Measurements from ENCODE around the gene NTRK2. TPM values are rescaled to one million over a fixed set of nuclear protein-coding genes. Genes with fewer than 3 reads are reported as not detected.

Gene NTRK2
- total RNA-seq, 1 experiment from 2014 or later, result not detected

DNA sequence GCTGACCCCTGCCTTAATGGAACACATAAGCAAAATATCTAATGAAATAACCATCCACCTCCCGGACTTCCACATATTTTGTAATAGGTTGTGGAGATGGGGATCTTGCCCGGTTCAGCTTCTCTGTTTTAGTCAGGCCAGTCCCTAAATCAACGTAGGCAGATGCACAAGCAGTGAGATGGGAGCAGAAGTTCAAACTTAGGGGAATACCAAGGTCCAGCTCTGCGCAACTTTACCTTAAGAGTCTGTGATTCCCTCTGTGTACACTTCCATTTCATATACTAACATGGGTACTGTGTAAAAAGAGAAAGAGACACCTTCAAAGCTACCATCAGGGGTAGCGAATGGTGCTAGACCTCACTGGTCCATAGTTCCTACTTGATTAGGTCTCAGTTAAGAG lies 110.9 kb downstream of the NTRK2 start:
- no peak for DNase-seq (ENCODE audit: low spot score)

DNA sequence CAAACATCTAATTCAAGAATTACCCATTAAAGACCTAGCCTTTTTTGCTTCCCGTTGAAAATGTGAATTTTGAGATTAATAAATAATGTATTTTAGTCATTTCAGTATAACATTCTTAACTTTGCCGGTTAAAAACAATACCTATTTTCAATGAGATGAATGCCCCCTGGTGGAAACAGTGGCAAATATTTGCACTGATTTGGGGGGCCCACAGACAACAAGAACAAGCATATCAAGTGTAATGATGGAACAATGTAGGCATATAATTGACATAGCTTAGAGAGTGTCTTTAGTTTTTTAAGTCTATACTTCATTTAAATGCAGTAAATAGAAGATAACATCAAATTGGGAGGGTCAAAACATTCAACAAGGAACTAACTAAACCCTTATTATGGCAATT lies 111.9 kb downstream of the NTRK2 start:
- no peak for DNase-seq (ENCODE audit: low spot score)

DNA sequence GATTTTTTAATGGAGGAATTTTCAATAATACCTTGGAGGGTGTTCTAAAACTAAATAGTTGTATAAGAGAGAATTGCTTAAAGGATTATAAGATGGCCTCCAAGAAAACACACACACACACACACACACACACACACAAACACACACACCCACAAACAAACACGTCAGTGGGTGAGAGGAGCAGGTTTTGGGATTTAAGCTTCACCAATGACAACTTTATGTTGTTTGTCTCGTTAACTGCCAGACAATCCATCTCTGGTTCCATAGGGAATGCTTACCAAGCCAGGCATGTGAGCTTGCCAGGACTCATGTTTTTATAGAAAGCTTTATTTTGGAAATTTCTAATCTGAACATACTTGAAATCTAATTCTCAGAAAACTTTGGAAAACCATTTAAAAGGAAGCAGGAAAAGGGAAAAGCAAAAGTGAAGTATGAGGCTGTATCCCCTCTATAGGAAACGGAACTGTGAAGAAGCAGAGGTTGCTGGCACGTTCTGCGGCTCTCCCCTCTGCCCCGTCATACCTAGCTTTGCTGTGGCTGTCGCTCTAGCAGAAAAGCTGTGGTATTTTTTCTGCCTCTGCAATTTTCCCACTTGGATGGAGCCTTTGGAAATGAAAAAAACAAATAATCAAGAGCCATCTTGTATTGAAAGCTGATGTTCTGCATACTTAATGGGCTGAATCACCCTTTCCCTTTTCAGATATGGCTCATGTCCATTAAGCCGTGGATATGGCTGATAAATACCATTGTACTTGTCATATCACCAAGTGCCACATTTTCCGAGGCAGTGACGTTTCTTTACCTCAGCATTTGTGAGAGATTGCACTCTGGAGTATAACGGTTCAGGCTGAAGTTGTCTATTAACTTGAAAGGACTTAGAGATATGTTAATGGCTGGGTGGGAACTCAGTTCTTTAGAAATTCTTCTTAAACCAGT lies 112.7 kb downstream of the NTRK2 start:
- no peak for DNase-seq (ENCODE audit: low spot score)

DNA sequence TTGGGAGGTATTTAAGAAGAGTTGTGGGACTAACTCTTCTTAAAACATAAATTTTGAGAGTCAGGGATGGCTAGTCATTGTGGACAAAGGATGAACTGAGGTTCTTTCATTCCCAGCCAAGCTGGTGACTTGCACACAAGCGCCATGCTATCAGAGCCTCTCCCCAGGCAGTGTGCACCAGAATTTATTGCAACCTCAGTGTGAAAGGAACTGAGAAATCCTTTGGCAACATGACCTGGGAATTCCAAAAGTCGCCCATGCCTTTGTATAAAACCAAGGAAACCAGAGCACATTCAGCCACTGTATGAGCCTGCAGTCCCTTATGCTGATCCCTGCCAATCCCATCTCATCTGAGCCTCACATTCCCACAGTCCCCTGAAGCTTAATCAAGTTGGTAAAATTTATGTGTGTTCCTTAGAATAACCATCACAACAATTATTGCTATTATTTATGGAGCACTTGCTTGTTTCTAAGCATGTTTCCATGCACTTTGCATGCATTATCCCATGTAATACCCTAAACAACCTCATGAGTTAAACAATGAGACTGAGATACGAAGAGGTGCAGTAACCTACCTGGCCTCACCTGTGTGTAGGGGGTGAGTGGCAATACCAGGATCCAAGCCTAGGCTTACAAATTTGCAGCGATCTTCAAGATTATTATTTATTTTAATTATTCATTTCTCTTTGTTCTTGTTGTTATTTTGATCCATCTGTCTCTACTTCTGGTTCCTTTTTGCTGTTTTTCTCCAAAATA lies 116.4 kb downstream of the NTRK2 start:
- no peak for DNase-seq (ENCODE audit: low spot score)

DNA sequence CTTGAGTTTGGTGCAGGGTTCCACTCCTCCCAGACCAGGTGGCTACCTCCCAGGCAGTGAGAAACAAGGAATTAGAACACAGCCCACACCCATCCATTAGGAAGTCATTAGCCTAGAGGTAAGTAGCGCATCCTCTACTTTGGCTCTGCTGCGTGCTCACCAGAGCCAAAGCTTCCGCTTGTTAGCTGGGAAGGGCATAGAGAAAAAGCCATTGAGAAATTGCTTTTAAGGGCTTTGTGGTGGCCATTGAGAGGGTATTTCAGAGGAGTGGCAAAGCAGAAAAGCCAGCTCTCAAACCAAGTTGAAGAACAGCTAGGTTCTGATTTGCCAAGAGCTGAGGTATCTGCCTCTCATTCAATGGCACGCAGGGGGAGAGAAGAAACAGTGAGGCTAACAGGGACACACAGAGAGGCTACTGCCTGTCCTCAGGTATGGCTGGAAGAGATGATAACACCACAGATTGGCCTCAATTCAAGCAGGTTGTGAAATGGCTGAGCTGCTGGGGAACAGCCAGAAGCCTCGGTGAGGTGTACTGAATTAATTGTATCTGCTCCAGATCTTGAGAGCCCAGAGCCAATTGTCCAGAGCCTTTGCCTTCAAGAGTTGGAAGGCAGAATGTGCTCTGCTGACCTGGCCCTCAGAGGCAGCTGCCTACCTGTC lies 119.4 kb downstream of the NTRK2 start:
- no peak for DNase-seq (ENCODE audit: low spot score)

DNA sequence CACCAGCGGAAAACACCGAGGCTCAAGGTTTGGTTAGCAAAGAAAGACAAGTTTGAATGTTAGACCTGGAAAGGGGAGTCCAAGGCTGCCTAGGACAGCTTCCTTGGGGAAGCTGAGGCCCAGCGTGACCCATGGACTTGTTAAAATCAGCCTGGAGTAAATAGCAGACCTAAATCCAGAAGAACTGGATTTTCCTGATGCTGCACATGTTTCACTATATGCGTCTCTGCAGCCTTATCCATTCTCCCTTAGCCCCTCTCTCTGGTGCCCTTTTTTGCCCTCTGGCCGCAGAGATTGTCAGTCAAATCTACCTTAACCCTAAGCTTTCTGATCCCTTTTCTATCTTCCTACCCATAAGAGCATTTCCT lies 119.9 kb downstream of the NTRK2 start:
- no peak for DNase-seq (ENCODE audit: low spot score)

DNA sequence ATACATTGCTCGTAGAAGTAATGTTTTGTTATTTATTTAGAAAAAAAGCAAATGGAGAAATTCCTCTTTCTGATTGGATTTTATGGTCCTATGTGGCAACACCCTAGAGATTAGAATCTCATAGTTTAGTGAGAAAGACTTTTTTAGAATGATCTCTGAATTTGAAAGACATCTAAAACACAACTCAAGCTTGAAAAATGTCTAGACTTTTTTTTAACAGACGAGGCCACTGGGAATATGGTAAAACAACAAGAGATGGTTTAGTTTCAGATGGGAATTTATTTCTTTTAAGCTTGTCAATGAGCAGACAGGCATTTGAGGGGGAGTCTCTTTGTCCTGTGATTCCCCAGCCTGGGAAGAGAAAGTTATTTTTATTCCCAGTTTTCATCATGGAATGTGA lies 122.1 kb downstream of the NTRK2 start:
- DNase-seq (ENCODE audit: low spot score), result no peak

DNA sequence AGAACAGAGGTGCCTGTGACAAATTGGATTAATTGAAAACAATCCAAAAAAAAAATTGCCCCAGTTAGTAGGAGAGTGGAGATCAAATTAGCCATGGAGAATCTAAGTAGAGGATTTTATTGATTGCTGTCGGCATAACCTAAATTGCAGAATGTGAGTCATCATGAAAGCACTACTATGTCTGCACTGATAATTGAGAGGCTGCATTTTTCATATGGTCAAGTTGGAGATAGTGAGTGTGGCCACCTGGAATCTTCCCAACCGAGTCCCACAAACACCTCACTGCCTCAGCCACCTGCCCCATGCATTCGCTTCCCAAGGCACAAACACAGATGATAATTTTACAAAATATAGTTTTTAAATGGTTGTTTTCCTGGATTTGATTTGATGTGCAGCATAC lies 123.7 kb downstream of the NTRK2 start:
- DNase-seq (ENCODE audit: low spot score), result no peak

DNA sequence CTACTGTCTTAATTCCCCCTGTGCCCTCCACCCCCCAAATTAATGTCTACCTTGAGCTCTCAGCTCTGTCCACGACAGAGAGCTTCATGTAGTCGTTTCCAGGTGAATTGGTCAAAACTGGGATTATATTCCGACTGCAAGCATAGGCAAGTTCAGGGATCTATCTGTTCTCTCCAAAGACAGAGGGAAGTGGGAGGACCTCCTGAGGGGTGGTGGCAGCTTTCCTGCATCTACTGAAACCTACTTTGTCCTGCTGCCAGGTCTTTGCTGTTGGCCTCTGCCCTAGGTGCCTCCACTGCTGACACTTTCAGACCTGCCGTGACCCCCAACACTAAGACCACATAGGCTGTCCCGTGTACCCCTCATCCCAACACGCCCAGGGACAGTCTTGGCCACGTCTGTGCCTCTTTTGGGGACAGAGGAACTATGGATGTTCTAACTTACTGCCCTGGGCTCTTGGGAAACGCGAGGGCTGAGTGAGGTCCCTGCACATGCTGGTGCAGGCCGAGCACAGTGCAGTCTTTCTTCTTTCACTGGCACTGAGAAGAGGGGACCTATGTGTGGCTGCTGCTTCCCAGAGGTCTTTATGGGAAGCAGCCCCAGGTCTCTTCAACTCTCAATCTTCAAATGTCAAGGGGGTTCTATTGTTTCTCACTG lies 125.6 kb downstream of the NTRK2 start:
- no peak for DNase-seq (ENCODE audit: low spot score)

DNA sequence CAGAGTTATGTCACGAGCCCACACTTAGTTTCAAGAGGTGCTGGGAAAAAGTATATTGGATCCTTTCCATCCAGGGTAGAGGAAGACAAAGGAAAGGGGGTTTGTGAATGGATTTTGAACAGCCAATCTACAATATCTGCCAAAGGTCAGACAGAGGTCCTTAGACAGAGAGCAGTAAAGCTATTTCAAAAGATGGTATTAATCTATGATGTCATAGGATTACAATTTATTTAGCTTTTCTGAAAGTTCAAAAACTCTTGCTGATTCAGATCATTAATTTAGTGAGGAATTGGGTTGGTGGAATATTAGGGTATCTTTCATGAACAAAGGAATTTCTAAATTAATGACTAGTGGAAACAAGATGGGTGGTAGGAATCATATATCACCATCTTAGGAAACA lies 126.9 kb downstream of the NTRK2 start:
- no peak for DNase-seq (ENCODE audit: low spot score)

DNA sequence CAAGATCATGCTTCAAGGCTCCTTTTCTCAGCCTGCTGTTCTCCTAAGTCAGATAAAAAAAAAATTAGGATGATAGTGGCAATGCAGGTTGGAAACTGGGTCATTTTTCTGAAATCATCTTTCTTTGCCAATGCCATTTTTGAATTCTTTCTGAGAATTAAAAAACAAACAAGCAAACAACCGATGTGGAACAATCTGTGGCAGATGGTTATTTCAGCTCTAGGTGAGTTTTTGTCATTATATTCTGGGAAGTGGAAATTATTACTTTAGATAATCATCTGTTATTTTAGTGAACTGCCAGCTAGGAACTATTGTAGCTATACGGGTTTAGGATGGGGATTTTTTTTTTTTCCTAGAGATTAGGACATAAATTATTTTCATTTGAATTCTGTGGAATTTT lies 129.7 kb downstream of the NTRK2 start:
- no peak for DNase-seq (ENCODE audit: low spot score)

DNA sequence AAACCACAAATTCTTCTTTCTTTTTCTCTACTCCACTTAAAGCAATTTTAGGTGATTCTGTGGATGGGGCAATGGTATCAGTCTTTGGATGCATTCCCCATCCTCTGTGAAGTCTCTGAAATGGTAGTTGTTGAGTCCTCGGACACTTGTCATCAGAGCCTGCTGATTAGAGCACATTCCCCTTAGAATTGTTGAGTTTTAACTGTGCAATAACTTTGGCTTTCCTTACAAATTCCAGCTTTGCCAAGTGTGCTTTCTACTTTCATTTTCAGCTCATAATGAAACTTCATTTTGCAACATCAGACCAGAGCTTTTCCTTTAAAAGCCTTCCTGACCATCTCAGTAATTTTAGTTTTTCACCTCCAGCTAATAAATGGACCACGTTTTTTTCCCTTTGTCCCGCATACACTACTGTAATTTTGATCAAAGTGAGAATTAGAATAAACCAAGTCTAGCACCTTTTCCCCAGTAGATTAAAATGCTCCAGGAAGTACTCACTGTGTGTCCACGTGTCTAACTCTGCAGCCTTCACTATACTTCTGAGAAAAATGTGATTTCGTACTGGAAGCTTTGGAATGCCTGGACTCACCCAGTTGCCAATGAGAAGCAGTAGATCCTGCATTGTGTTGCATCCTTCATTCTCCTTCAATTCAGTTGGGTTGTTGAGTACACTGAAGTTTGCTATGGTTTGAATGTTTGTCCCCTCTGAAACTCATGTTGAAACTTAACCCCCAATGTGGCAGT lies 135.6 kb downstream of the NTRK2 start:
- no peak for DNase-seq (ENCODE audit: low spot score)

DNA sequence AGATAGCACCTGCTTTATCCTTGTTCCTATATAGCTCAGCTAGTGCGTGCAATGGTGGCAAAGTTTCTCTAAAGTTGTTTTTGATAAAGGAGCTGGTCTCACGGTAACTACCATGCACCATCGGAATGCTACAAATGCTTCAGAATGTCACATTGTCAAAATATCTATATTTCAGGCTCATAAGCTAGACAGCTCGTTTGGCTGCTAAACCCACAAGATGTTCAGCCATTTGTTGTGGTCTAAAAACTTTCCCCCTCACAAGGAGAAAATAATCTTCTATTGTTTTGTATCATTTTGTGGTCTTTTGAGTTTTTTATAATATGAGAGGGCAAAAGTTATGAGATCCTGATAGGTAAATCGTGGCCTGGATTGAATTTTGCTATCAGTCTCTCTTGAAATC lies 137.9 kb downstream of the NTRK2 start:
- DNase-seq (ENCODE audit: low spot score), result no peak

DNA sequence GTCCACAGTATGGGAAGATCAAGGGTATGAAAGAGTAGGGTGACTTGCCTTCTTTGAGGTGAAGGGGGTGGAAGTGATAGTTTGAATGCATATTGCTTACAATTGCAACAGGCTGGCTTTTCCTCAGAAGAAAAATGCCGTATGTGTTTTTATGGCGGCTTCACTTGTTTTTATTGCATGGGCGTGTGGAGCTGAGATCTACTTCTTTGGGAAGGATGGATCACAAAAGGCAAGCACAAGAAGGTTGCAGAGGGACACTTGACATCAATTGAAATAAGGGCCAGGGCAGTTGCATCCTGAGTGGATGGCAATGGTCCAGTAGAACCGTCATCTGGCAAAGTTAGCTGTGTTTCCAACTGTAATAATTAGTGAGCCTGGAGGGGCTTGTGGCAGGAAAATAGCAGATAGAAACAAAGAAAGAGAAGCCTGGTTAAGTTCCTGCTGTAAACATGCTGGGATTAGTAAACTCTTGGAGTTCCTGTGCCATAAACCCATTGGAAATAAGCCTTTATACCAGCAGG lies 138.4 kb downstream of the NTRK2 start:
- no peak for DNase-seq (ENCODE audit: low spot score)

DNA sequence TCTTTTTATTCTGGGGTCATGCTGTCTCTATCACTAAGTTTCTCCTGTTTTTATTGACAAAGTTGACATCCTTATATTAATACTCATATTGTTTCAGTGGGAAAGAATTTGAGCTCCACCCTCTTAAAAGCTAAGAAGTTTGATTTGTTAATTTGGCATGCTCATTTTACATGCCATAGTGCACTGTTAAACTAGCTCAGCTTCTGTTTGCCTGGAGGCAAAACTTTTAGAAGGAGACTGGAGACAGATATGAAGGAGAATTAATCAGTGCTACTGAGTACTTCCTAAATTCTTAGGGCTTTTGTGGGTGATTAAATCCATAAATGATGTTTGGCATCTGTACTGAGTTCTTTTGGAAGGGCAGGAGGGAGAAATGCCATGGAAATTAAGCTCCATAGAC lies 138.9 kb downstream of the NTRK2 start:
- no peak for DNase-seq (ENCODE audit: low spot score)

DNA sequence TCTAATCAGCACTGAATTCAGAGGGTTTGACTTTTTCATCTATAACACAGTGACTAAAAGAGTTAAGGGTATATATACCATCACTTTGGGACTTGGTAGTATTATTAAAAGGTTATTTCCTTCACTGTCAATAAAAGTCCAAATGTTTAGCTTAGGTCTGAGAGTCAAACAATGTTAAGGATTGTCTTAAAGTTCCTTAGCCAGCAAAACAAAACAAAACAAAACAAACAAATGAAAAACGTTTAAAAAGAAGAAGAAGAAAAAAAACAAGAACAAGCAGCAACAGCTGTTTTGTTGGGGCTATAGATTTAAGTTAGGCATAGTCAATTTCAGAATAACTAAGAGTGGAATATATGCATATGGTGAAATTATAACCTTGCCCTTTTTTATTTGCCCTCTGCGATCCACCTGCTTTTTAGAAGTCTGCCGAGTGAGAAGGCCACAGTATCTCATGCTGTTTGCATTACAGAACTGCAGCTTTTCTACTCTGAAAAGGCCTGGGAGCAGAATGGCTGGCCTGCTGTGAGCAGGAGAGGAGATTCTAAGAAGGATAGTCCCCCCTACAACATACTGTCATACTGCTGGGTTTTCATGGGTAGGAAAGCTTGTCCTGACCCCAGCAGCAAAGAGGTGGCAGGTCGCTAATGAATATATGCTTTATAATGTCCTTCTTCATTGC lies 141.7 kb downstream of the NTRK2 start:
- no peak for DNase-seq (ENCODE audit: low spot score)

DNA sequence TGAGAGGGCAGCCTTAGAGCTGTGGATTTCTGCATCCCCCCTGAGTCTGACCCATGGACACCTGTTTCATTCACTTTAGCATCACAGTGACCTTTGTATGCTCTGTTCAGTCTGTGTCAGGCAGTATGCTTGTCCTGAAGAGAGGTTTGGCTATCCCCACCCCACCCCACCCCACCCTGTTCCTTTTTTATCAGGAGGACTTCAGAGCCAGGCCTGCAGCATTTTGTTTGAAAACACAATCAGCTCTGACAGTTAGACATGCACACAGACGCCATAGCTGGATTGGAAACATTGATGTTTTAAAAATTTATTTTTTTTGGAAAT lies 142.2 kb downstream of the NTRK2 start:
- no peak for DNase-seq (ENCODE audit: low spot score)

DNA sequence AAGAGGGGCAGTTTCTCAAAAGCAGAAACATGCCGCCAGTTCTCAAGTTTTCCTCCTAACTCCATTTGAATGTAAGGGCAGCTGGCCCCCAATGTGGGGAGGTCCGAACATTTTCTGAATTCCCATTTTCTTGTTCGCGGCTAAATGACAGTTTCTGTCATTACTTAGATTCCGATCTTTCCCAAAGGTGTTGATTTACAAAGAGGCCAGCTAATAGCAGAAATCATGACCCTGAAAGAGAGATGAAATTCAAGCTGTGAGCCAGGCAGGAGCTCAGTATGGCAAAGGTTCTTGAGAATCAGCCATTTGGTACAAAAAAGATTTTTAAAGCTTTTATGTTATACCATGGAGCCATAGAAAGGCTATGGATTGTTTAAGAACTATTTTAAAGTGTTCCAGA lies 142.8 kb downstream of the NTRK2 start:
- DNase-seq (ENCODE audit: low spot score), result no peak

DNA sequence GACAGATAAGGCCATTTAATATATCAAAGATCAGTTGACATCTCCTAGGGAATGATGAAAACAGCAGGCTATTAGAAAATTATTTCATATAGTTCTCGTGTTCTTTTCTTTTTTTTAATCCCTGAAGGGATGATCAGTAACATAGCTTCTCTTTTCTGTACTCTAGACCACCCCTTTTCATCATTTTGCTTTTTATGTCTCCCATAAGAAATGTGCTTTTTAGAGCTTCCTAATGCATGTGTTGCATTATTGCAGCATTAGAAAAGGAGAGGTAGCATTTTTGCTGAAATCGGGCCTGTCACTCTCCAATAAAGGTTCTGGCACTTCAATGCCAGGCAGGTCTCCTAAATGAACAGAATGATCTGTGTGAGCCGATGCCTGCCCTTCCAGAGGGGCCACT lies 143.3 kb downstream of the NTRK2 start:
- DNase-seq (ENCODE audit: low spot score), result no peak

DNA sequence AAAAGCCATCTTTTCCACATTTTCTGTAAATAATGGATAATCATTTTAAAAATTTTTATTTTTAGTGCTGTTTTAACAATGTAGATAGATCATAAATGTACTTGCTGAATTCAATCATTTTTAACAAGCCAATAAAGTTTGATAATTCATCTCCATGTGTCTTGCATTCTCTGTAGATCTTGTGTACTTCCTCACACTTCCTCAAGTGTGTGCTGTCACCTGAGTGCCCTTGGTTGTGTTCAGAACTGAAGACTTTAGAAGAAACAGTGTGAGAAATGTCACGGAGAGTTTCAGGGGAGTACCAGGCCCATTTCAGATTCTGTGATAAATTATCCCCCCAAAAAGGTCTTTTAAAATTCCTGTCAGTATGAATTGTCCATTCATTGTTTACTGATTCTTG lies 146.0 kb downstream of the NTRK2 start:
- no peak for DNase-seq (ENCODE audit: low spot score)

DNA sequence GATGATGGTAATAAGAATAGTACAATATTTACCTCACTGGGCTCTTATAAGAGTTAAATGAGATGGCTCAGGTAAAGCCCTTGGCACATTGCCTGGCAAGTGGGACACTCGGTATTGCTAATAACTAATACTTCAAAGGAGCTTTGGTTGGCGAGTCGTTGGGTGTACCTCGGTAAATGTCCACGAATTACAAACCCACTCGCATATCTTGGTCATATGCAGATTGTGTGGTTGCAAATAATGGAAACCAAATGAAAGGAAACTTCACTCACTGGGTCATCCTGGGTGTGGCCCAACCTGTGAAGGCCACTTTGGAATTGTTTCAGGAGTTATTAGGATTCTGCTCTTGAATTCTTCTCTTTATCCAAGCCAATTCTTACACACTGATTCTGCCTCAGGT lies 147.5 kb downstream of the NTRK2 start:
- no peak for DNase-seq (ENCODE audit: low spot score)
